Adipocyte (in vitro differentiated cells): Measurements from ENCODE around the gene CDC42EP4.

Experiments used
- DNase-seq: peaks from one replicate; pipeline ENCODE4 v3.0.0-alpha.2; 2015; ENCODE audit warnings: low read depth
- H3K27me3 ChIP-seq: replicated peaks from 2 replicates; pipeline ENCODE4 v1.7.0; 2013; ENCODE audit warnings: mild to moderate bottlenecking, low read length, moderate library complexity; ENCODE audit not compliant: control insufficient read depth, insufficient read depth
- H3K36me3 ChIP-seq: 2 replicates; pipeline ENCODE4 v1.7.0; 2013; ENCODE audit warnings: low read length, mild to moderate bottlenecking, moderate library complexity; ENCODE audit not compliant: control insufficient read depth, insufficient read depth, severe bottlenecking
- H3K4me1 ChIP-seq: 2 replicates; pipeline ENCODE4 v1.7.0; 2013; ENCODE audit warnings: mild to moderate bottlenecking, low read length, moderate library complexity; ENCODE audit not compliant: control insufficient read depth, insufficient read depth
- H3K4me3 ChIP-seq: 2 replicates; pipeline ENCODE4 v1.7.0; 2013; ENCODE audit warnings: mild to moderate bottlenecking, low read length, moderate library complexity
- H3K9ac ChIP-seq: 2 replicates; pipeline ENCODE4 v1.7.0; 2013; ENCODE audit warnings: mild to moderate bottlenecking, low read length, moderate library complexity
- H3K9me3 ChIP-seq: 2 replicates; pipeline ENCODE4 v1.7.0; 2013; ENCODE audit warnings: mild to moderate bottlenecking, low read length, moderate library complexity; ENCODE audit not compliant: control insufficient read depth

Gene CDC42EP4

DNA sequence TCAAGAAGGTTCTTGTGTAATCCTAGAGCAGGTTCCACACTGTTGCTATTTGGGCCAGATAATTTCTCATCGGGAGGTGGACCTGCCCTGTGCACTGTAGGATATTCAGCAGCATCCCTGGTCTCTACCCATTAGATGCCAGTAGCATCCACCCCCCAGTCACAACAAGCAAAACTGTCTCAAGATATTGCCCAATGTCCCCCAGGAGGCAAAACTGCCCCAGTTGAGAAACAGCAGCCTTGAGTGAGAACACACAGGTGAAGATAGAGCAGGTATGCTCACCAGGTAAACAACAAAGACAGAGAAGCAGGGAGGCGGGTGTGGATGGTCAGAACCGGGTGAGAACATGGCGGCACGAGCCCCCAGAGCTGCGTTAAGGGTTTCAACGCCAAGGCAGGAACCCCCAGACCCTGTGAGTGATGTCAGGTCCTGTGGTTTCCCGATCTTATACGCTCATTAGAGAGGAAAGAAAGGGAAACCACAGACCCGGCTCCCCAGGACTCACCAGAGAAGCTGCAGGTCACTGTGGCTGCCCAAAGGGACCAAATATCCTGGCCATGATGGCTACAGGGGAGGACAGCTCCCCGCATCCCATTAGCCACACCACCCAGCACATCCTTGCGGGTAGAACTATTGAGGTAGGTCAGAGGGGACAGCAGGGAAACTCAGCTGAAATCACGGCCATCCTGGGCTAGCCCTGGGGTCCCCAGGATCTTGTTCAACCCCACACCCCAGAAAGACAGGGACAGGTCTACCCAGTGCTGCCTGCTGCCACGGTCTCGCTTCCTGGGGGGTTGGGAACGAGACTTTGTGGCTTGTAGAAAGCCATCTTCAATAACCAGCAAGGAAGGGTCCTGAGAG is 21.2 kb downstream of the CDC42EP4 start:
- H3K9me3 ChIP-seq: no peaks in the 10 kb centered on the region
- no peak overlapping the region for H3K4me3 ChIP-seq
- peak overlapping the region; percentile 44 for H3K9ac ChIP-seq
- H3K27me3 ChIP-seq: no peaks in the 10 kb centered on the region
- H3K36me3 ChIP-seq: peaks cover 9% of the 10 kb centered on the region
- H3K4me1 ChIP-seq: peaks cover 87% of the 10 kb centered on the region
- DNase-seq: no peak

DNA sequence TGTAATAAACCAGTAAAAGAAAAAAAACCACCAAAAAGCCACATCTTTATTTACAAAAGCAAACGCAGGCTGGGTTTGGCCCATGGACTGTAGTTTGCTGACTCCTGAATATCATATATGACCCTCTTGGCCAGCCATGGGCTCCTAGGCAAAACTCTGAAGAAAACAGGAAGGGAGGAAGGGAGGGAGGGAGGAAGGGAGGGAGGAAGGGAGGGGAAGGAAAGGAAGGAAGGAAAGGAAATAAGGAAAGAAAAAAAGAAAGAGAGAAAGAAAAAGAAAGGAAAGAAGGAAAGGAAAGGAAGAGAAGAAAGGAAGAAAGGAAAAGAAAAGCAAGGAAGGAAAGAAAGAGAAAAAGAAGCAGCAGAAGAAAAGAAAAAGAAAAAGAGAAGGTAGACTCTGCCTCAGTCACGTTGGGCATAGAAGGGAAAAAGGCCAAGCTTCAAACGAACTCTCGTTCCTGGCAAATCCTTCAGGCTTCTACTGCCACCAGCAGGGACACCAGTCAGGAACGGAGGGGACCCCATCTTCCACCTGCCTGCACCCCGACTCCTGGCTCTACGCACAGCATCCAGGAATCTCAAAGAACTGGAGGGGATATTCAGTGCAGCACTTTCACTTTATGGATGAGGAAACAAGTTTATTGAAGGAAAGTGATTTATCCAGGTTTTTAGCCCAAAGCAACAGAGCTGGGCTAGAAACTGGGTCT is 22.1 kb downstream of the CDC42EP4 start:
- peaks cover 88% of the 10 kb centered on the region for H3K4me1 ChIP-seq
- no peaks in the 10 kb centered on the region for H3K9me3 ChIP-seq
- H3K36me3 ChIP-seq: peaks cover 18% of the 10 kb centered on the region
- no peaks in the 10 kb centered on the region for H3K27me3 ChIP-seq
- peak overlapping the region; percentile 2 for H3K9ac ChIP-seq
- no peak overlapping the region for H3K4me3 ChIP-seq
- DNase-seq: no peak

DNA sequence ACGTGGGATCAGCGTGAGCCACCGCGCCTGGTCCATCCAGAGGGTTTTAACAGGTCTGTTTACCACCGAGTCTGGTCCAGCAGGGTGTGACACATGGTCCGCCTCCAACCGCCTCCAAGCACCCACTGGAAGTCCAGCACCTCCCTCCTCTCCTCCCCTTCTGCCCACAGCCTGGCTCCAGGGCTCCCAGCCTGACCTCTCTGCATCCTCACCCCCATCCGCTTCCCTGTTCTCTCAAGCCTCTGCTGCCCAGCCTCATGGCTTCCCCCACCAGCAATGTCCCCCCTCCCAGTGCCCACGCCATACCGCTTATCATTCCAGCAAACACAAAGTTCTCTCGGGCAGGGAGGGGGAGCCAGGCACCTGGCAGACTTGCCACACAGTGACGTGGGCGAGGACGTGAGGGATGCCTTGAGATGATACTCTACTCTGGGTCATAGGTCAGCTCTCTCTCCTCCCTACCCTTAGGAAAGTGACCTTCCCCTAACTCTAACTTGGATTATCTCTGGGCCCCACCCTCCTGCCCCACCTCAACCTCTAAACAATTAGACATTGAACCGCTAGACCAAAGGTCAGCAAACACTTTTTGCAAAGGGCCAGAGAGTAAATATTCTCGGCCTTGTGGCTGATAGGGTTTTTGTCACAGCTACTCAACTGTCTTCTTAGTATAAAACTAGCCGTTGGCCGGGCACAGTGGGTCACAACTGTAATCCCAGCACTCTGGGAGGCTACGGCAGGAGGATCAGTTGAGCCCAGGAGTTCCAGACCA is 23.1 kb downstream of the CDC42EP4 start:
- Histone ChIP-seq H3K36me3 (peaks cover 27% of the 10 kb centered on the region), H3K4me3 (no peak overlapping the region), H3K27me3 (no peaks in the 10 kb centered on the region), H3K9me3 (no peaks in the 10 kb centered on the region), H3K9ac (no peak overlapping the region), H3K4me1 (peaks cover 82% of the 10 kb centered on the region)
- no peak for DNase-seq

GRCh38 chr17:73286863-73287296 is 24.9 kb downstream of the CDC42EP4 start:
- Histone ChIP-seq H3K27me3 (no peaks in the 10 kb centered on the region), H3K9ac (peak overlapping the region; percentile 5), H3K4me1 (peaks cover 70% of the 10 kb centered on the region), H3K4me3 (no peak overlapping the region), H3K9me3 (no peaks in the 10 kb centered on the region), H3K36me3 (peaks cover 44% of the 10 kb centered on the region)
- no peak for DNase-seq

DNA sequence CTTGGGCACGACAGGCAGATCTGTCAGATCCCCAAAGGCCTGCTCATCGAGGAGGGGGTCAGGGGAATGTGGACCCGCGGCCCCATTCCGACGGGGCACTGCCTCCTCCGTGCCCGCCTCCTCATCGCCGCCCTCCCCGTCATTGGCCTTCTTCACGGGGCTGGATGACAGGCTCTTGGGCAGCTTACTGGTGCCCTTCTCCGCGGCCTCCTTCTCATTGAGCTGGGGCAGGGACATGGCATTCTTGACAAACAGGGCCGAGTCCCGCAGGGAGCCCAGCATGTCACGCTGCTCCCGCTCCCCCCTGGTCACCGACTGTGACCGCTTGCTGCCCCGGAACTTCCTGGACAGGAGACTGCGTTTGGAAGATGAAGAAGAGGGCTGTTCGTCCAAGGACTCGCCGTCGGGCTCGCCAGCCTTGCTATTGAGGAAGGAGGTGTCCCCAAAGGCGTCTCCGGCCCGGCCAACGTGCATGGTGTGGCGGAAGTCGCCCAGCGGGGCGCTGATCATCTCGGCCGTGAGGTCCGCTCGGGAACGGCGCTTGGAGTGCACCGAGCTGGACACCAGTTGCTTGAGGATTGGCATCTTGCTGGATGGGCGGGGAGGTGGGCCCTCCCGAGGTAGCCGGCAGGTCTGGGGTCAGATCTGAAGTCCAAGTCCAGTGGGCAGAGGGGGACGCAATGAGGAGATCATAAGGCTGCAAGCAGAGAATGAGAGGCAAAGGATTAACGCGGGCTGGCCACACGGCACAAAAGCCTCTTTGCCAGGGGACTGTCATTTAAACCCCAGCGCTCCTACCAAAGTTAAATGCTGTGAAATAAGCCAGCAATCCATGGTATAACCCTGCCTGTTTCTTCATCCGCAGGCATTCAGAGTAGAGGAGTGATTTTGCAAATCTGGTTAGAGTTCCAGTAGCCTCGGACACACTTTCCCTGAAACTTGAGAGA is 25.6 kb downstream of the CDC42EP4 start:
- Histone ChIP-seq H3K36me3 (peaks cover 45% of the 10 kb centered on the region), H3K9me3 (no peaks in the 10 kb centered on the region), H3K9ac (peak overlapping the region; percentile 5), H3K4me1 (peaks cover 63% of the 10 kb centered on the region), H3K4me3 (no peak overlapping the region), H3K27me3 (no peaks in the 10 kb centered on the region)
- DNase-seq: no peak

DNA sequence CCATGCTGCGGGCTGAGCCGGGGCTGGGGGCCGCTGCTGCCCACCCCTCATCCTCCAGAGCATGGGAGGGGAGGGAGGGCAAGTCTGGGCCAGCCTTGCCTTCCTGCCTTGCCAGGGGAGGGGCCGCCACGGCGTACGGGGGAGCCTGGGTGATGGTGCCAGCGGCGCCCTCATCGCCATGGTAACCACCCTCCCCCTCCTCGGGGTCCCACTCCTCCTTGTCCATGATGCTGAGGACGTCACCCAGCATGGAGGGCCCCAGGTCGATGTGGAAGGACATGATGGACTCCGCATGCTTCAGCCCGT is 26.2 kb downstream of the CDC42EP4 start:
- H3K9me3 ChIP-seq: no peaks in the 10 kb centered on the region

DNA sequence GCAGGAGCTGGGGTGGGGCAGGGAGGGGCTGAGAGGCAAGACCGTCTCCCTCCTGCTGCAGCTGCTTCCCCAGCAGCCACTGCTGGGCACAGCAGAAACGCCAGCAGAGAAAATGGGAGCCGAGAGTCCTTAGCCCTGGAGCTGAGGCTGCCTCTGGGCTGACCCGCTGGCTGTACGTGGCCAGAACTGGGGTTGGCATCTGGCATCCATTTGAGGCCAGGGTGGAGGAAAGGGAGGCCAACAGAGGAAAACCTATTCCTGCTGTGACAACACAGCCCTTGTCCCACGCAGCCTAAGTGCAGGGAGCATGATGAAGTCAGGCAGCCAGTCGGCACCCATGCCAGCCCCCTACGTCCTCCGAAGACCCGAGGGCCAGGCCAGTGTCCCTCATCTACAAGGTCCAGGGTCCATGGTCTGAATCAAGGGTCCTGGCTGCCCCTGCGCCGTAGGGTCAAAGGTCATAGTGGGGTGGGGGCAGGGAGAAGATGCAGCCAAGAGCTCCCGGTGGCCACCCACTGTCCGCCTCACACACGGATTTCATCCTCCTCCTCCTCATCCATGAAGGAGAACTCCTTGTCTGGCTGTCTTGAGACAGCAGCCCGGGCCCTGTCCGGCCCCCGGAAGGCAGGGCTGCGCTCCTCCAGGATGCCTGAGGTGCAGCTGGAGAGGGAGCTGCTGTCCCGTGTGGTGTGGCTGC is 26.7 kb downstream of the CDC42EP4 start:
- Histone ChIP-seq H3K36me3 (peaks cover 48% of the 10 kb centered on the region), H3K4me1 (peaks cover 52% of the 10 kb centered on the region), H3K9me3 (no peaks in the 10 kb centered on the region), H3K9ac (no peak overlapping the region), H3K4me3 (no peak overlapping the region), H3K27me3 (no peaks in the 10 kb centered on the region)
- DNase-seq: no peak

More for the DNA sequence above, 26.2 kb downstream of the CDC42EP4 start:
- H3K27me3 ChIP-seq: no peaks in the 10 kb centered on the region
- H3K36me3 ChIP-seq: peaks cover 45% of the 10 kb centered on the region
- no peak for DNase-seq
- peaks cover 57% of the 10 kb centered on the region for H3K4me1 ChIP-seq
- H3K9ac ChIP-seq: no peak overlapping the region
- H3K4me3 ChIP-seq: no peak overlapping the region

DNA sequence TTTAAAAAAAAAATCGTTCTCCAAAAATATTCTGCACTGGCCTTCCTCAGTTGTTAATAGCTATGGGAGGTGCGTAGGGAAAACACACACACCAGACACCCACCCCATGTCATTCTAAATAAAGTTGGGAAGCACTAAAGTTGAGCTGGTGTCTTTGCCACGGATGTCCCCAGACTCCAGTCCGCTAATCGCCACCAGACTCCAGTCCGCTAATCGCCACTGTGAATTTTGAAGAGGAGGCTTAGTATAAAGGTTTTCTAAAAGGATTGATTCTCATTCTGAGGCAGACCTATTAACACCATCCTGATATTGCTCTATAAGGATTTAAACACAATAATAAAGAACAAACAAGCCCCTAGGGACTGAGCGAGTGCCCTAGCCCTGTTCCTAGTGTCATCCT is 27.4 kb downstream of the CDC42EP4 start:
- Histone ChIP-seq H3K4me3 (no peak overlapping the region), H3K9ac (peak overlapping the region; percentile 7), H3K27me3 (no peaks in the 10 kb centered on the region), H3K9me3 (no peaks in the 10 kb centered on the region), H3K4me1 (peaks cover 47% of the 10 kb centered on the region), H3K36me3 (peaks cover 49% of the 10 kb centered on the region)
- no peak for DNase-seq

DNA sequence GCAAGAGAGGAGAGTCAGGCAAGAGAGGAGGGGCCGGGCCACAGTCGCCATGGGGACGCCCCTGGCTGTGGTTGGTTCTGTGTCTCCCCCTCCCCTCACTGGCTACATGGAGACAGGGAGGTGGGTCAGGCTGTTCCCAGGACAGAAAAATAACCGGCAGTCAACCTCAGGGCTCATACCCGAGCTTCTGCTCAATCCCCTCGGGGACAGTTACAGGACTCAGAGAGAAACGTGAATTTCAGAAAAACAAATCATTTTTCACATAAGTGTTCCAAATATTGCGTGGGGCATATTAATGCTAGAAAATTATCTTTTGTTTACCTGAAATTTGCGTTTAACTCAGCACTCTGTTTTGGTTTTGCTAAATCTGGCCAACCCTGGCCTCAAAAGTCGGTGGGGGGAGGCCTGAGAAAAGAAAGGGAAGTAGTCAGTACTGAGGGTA is 27.9 kb downstream of the CDC42EP4 start:
- peaks cover 44% of the 10 kb centered on the region for H3K4me1 ChIP-seq
- H3K36me3 ChIP-seq: peaks cover 49% of the 10 kb centered on the region
- H3K4me3 ChIP-seq: no peak overlapping the region
- DNase-seq: no peak
- H3K27me3 ChIP-seq: no peaks in the 10 kb centered on the region
- no peaks in the 10 kb centered on the region for H3K9me3 ChIP-seq
- peak overlapping the region; percentile 7 for H3K9ac ChIP-seq

DNA sequence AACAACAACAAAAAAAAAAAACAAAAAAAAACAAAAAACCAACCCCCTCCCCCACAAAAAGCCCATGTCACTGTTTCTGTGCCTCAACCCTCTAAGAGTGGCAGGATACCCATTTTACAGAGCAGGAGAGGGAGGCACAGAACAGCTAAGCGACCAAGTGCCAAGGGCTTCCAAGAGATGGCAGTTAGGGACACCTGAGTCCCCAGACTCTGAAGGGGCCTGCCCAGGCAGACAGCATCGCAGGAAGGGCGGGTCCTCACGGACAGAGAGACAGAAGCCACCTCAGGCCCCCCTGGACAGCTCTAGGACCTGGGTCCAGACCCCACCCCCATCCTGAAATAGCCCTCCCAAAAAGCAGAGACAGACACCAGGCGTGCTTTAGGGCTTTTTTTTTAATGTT is 28.6 kb downstream of the CDC42EP4 start:
- Histone ChIP-seq H3K4me3 (no peak overlapping the region), H3K27me3 (no peaks in the 10 kb centered on the region), H3K9ac (no peak overlapping the region), H3K4me1 (peaks cover 44% of the 10 kb centered on the region), H3K9me3 (no peaks in the 10 kb centered on the region), H3K36me3 (peaks cover 49% of the 10 kb centered on the region)
- DNase-seq: no peak
